Measurements from ENCODE around the gene CHMP5.

DNA sequence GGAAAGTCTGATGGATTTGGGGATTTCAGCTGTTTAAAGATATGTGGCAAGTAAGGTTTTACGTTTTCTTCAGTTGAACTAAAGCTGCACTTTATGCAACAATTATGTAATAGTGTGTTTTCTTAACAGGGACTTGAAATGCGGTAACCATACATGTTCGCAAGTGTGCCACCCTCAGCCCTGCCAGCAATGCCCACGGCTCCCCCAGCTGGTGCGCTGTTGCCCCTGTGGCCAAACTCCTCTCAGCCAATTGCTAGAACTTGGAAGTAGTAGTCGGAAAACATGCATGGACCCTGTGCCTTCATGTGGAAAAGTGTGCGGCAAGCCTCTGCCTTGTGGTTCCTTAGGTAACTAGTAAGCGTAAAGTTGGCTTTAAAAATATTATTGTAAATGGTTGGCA is 53.9 kb downstream of the CHMP5 start:
- TF ChIP-seq POLR2AphosphoS5 (IDR thresholded peaks at IDR 0.05) (no peak), POLR2A (IDR thresholded peaks at IDR 0.05) (no peak)
- TF ChIP-seq, protein P1, sequence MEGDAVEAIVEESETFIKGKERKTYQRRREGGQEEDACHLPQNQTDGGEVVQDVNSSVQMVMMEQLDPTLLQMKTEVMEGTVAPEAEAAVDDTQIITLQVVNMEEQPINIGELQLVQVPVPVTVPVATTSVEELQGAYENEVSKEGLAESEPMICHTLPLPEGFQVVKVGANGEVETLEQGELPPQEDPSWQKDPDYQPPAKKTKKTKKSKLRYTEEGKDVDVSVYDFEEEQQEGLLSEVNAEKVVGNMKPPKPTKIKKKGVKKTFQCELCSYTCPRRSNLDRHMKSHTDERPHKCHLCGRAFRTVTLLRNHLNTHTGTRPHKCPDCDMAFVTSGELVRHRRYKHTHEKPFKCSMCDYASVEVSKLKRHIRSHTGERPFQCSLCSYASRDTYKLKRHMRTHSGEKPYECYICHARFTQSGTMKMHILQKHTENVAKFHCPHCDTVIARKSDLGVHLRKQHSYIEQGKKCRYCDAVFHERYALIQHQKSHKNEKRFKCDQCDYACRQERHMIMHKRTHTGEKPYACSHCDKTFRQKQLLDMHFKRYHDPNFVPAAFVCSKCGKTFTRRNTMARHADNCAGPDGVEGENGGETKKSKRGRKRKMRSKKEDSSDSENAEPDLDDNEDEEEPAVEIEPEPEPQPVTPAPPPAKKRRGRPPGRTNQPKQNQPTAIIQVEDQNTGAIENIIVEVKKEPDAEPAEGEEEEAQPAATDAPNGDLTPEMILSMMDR (IDR thresholded peaks at IDR 0.05): no peak

Data from suprapubic skin (tissue), 4 donors.